Measurements from ENCODE around the gene OTUB1. TPM values are rescaled to one million over a fixed set of nuclear protein-coding genes. Genes with fewer than 3 reads are reported as not detected.

OTUB1 gene
- total and polyA plus RNA-seq, 2 of the 13 experiments (the other 11 are each of a cell fraction or from before 2014, with no cell fraction given): 58.8 to 130 TPM

- TF ChIP-seq PREB (CRISPR knock-in tag; IDR thresholded peaks at IDR 0.05) (no peak), ZNF770 (CRISPR knock-in tag; IDR thresholded peaks at IDR 0.05) (peak; percentile 72), CBX5 (CRISPR knock-in tag; IDR thresholded peaks at IDR 0.05; ENCODE audit: borderline replicate concordance) (peak; percentile 55; the same call in 1 of the 2 replicates), TP53 (CRISPR knock-in tag; conservative IDR thresholded peaks at IDR 0.05) (no peak), ZNF784 (CRISPR knock-in tag; IDR thresholded peaks at IDR 0.05; ENCODE audit: borderline replicate concordance) (peak; percentile 46; the same call in 1 of the 2 replicates), TFAP4 (IDR thresholded peaks at IDR 0.05; ENCODE audit: borderline replicate concordance, low read depth) (peak; percentile 63; the same call in 1 of the 2 replicates), ZNF577 (CRISPR knock-in tag; IDR thresholded peaks at IDR 0.05; ENCODE audit: borderline replicate concordance, low read depth) (no peak), ZSCAN21 (CRISPR knock-in tag; IDR thresholded peaks at IDR 0.05; ENCODE audit: borderline replicate concordance) (peak; percentile 57; the same call in 1 of the 2 replicates), IKZF5 (CRISPR knock-in tag; IDR thresholded peaks at IDR 0.05) (peak; percentile 60; the same call in 1 of the 2 replicates), ARNT (IDR thresholded peaks at IDR 0.05) (no peak), ZNF468 (CRISPR knock-in tag; IDR thresholded peaks at IDR 0.05) (no peak), MXD3 (CRISPR knock-in tag; IDR thresholded peaks at IDR 0.05) (peak; percentile 33; the same call in 1 of the 2 replicates), NR1H2 (CRISPR knock-in tag; IDR thresholded peaks at IDR 0.05; ENCODE audit: borderline replicate concordance, low read depth) (no peak), MEIS2 (CRISPR knock-in tag; IDR thresholded peaks at IDR 0.05) (no peak), ZBTB46 (CRISPR knock-in tag; IDR thresholded peaks at IDR 0.05; ENCODE audit: borderline replicate concordance) (no peak), MAX (IDR thresholded peaks at IDR 0.05) (0 out of 2 replicates have a peak, but pooled peaks have one; percentile 59), ZNF263 (CRISPR knock-in tag; IDR thresholded peaks at IDR 0.05) (peak; percentile 36; the same call in 1 of the 2 replicates)
Measured at GRCh38 chr11:64007629-64008282, 21.5 kb downstream of the OTUB1 start (continued).
